Measurements from ENCODE around the gene GPATCH3.
"Not testable (repeated sequence)": the region's sequence is repeated elsewhere in the genome, so short reads cannot be mapped to it uniquely, and the experiment has no call there.

GPATCH3 gene

DNA sequence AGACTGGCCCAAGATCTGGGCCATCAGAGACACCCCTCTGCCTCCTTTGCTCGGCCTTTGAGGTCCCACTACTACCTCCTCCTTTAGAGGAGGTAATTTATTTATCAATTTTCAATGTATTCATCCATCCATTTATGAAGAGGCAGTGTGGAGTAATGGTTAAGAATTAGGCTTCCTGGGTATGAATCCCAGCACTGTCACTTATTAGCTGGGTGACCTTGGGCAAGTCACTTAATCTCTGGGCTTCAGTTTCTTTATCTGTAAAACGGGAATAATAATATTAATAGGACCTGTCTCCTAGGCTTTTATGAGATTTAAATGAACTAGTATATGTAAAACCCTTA is 11.9 kb upstream of the GPATCH3 start:
- DNase-seq (ENCODE audit: low spot score): no peak

- no peak for DNase-seq (ENCODE audit: low spot score)
These were observed 11.3 kb upstream of the GPATCH3 start for GRCh38 chr1:26911399-26912146.

DNA sequence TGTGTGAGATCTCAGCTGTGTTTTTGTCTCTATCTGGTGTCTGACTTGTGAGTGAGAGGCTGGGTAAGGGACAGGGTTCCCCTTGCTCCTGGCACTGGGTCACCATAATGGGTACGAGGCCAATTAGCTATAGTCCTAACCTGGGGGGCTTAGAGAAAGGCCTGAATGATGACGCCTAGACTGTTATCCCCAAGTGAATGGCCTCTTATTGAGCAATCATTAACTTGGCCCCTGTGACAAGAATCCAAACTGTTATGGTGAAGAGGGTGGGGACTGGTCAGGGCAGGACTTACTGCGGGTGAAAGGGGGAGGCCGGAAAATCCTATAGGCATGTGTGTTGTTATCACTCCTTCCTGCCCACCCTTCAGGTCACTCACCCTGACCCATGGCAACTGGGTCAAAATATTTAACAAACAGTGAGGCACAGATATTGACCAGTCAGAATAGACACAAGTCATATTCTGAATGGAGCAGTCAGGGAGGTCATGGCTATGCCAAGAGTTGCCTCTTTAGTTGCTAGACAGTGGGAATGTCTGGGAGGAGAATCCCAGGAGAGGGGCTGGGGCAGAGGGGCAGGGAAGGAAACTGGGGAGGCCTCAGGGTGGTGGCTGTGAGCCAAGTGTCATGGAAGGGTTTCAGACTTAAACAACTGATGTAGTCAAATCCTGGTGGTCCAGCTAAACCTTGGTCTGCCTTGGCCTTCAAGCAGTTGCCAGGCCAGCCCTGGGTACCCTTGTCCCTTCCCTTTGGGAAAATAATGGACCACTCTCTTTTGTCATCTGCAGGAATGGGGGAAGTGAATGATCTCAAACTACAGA is 10.3 kb upstream of the GPATCH3 start:
- DNase-seq (ENCODE audit: low spot score): no peak

DNA sequence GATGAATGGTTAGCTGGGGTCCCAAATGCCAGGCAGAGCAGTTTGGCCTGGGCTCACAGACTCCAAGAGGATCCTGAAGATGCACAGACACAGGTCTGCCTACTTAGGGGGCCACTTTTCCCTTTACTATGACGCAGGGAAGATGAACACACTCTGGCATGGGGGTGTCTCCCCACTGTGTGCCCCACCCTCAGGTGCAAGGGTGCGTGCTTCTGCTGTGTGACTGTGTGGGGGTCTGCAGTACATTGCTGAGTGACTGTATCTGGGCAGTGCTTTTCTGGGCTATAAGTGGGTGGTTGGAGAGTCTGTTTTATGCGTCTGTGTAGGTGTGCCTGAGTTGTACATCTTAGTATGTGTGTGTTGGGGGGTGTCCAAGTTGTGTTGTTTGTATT is 9.7 kb upstream of the GPATCH3 start:
- DNase-seq (ENCODE audit: low spot score): no peak

DNA sequence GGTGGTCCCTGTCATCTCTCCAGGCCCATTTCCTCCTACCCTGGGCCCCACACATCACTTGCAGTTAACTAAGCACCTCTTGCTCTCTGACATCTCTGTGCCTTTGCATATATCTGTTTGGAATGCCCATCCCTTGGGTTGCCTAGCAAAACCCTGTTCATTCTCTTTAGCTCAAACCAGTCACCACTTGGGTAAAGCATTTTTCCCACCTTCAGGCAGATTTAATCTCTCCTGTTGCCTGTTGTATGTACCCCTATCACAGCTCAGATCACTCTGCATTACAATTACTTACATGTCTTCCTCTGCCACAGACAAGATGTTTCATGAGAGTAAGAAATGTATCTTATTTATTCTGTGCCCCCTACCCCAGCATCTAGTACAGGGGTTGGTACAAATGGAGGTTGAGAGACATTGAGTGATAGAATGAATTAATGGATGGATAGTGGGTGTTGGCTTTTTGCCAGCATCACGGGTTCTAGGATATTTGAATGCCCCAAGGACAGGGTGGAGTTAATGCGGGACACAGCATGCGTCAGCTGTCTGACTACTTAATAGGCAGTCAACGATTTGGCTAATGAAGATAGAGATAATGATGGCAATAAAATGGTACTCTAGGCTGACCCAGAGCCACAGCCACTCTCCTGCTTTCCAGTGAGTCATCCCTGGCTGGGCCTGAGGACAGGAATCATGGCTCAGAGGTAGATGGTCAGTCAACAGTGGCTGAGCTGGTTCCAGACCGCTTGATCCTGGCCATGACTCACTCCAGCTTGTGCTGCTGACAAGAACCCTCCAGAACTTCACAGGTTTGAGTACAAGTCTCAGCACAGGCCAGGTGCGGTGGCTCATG is 7.0 kb upstream of the GPATCH3 start:
- DNase-seq (ENCODE audit: low spot score): peak; percentile 30

DNA sequence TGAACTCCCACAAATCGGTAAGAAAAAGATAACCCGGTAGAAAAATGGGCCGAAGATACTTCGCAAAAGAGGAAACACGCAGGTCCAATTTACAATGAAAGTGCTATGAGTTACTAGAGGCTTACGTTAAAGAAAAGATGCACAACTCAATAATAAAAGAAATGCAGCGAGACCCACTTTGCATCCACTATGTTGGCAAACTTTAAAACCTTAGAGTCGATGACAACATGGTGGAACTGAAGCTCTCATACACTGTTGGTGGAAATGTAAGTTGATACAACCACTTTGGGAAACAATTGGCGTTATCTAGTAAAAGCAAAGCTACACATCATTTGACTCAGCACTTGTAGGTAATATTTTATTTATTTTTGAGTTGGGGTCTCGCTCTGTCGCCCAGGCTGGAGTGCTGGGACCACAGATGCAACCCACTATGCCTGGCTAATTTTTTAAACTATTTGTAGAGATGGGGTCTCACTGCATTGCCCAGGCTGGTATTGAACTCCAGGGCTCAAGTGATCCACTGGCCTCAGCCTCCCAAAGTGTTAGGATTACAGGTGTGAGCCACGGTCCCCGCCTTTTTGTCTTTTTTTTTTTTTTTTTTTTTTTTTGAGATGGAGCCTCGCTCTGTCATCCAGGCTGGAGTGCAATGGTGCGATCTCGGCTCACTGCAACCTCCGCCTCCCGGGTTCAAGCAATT is 696 bp upstream of the GPATCH3 start:
- no peak for DNase-seq (ENCODE audit: low spot score)

- DNase-seq (ENCODE audit: low spot score): no peak
These were observed 2.9 kb downstream of the GPATCH3 start for GRCh38 chr1:26897351-26897750.

GRCh38 chr1:26894263-26894662 is 6.0 kb downstream of the GPATCH3 start:
- DNase-seq (ENCODE audit: low spot score): no peak

GRCh38 chr1:26890467-26890796 is 9.8 kb downstream of the GPATCH3 start:
- no peak for DNase-seq (ENCODE audit: low spot score)

DNA sequence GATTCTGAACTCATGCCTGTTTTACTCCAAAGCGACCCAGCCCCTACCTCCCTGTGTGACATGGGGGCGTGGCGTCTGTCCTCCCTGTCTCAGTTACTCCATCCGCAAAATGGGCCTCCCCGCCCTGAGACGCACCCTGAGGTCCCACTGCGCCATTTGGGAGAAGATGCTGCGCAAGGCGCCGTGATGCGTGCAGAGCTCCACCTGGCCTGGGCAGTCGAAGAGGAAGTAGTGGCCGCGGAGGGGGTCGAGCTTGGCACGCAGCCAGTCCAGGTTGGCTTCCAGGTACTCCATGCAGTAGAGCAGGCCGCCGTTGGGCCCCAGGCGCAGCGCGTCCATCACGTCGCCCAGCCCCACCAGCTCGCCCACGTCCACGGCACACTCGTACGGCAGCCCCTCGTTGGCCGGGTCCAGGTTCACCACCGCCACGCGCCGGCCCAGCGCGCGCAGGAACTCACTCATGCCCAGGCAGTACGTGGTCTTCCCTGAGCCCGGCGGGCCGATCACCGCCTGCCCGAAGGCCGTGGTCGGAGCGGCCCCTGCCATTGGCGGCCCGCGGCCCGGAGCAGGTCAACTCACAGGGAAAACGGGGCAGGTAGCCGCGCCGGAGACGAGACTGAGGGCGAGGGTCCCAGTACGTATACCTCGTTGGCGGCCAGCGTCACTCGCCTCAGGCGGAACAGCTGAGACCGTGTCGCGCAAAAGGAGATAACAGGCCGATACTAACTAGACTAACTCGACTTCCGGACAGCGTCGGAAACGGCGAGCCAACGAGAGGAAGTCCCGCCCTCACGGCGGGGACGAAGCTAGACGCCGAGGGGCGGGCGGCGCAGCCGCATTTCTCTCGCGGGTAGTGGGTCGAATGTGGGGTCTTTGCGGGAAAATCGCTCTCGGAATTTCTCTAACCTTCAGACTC is 10.5 kb downstream of the GPATCH3 start, which contains the start of gene GPN2:
Gene GPN2, minus strand, starts transcription at position 733 of the 916 bp plus-strand sequence. Its CDS starts 187 bp downstream, at position 546.
- DNase-seq (ENCODE audit: low spot score): peak; percentile 92

- DNase-seq (ENCODE audit: low spot score): no peak
These were observed 12.0 kb downstream of the GPATCH3 start for GRCh38 chr1:26888231-26888630.

- no peak for DNase-seq (ENCODE audit: low spot score)
These were observed 13.1 kb downstream of the GPATCH3 start for GRCh38 chr1:26887125-26887524.

GRCh38 chr1:26882696-26883463 is 17.4 kb downstream of the GPATCH3 start:
- DNase-seq (ENCODE audit: low spot score): no peak

- DNase-seq (ENCODE audit: low spot score): not testable (repeated sequence)
These were observed 18.7 kb downstream of the GPATCH3 start for GRCh38 chr1:26881611-26882010.

DNA sequence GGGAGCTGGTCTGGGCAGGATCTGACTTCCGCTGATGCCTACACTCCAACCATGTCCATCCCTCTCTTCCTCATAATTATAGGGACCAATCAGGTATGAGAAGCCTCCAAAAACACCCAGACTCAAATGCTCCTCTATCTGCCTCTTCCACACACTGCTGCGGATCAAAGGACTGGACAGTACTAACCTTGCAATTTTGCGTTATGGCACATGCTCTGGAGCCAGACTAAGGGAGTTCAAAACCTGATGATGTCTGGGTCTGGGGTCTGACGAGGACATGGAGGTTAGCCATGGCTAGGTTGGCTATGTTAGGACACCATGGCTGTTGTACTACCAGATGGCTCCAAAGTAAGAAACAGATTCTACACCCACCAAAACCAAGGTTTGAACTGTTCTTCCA is 20.5 kb downstream of the GPATCH3 start:
- no peak for DNase-seq (ENCODE audit: low spot score)

DNA sequence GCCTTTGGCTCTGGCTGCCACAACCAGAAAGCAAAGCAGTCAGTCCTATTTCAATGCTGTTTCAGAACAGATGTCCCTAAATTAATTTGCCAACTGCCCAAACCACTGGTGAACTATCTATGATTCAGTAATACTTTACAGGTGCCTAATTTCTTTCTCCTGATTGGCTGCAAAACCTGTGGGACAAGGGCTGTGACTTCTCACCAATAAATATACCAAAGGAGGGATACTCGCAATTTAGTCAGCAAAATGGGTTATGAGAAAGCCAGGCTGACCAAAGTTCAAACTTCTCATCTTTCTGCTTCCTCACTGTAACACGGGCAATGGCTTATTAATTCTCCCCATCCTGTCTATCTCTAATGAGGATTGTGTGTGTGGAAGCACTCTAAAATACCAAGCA is 22.9 kb downstream of the GPATCH3 start:
- no peak for DNase-seq (ENCODE audit: low spot score)

DNA sequence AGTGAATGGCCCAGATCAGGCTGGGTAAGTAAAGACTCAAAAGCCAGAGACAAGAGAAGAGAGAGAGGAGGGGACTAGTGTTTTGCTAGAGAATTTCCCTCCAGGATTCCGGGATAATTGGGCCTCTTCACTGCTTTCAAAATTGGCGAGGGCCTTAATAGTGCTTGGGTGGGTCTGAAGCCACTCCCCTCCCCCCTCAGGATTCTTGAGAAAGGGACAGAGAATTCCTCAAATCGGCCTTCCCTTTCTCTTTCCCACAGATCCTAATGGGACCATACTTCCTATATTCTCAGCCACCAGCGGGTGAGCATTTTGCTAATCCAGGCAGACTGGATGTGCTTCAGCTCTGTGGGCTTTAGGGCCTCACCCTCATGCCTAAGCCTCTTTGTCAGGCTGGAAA is 25.4 kb downstream of the GPATCH3 start:
- no peak for DNase-seq (ENCODE audit: low spot score)

DNA sequence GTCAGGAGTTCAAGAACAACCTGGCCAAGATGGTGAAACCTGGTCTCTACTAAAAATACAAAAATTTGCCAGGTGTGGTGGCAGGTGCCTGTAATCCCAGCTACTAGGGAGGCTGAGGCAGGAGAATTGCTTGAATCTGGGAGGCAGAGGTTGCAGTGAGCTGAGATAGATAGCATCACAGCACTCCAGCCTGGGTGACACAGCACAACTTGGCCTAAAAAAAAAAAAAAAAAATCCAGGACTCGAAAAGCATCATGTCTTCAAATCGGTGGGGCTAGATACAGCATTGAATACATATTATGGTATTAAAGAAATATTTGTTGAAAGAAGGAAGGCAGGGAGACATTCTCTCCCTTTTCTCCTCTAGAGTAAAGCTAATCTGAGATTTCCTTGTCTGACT is 27.2 kb downstream of the GPATCH3 start:
- not testable (repeated sequence) for DNase-seq (ENCODE audit: low spot score)

DNA sequence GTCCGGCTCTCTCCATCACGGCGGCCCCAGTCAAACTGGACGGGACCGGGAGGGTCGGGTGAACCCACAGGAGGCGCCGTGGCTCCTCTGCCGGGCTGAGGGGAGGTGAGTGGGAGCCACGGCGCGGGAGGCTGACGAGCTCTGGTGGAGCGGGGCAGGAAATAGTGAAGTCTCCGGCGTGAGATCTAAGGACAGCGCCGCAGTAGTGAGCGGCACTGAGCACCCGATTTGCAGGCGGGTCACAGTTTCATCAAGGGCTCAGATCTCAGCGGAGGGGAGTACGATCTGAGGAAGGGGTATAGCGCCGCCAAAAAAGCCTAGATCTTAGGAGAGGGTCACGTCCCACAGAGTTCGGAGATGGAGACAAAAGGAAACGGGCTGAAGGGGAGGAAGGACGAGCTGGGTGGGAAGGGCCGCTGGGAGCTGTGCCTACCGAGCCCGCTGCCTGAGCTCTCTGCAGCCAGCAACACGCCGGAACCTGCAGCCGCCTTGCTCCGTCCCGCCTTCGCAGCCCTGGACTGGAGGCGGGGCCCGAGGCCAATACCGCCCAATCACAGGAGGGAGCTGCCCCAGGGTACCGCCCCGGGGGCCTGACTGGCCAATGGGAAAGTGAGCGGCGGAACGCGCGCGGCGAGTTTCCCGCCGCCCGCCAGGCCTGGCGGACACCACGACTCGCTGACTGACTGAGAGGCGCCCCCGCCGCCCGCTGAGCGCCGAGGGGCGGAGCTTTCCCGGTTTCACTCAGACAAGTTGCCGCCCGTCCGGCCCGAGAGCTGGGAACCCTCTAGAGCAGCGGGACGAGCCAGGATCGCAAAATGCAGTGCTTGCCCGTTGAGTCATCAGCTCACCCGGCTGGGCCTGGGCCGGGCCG is 35.4 kb downstream of the GPATCH3 start:
- DNase-seq (ENCODE audit: low spot score): peak; percentile 94

Data from iPS-NIHi11 (cell line).